GM12801 (cell line): ENCODE measurements around the gene NRF1.

Experiments
- TF ChIP-seq, protein P1 (sequence below): IDR thresholded peaks from one replicate; pipeline ENCODE4 v1.5.1; 2011; ENCODE audit warnings: control low read depth; ENCODE audit not compliant: insufficient read length; ENCODE audit errors: extremely low read depth

The NRF1 gene

DNA sequence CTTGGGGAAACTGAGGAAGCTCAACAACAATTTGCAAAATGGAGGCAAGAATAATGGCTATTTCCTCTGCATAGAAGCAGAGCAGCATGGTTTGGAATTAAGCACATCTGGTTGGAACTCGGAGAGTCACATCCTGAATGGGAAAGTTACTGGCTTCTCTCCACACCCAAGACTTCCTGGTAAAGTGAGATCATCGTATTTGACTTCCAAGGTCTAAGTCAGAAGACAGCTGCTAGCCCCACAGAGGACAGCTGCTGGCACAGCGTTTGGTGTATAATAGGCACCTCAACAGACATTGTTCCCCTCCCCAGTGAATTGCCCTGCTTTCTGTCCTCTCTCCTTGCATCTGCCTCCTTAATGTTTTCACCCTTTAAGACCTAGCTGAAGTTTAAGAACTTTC lies 37.0 kb upstream of the NRF1 start:
- TF ChIP-seq, protein P1, sequence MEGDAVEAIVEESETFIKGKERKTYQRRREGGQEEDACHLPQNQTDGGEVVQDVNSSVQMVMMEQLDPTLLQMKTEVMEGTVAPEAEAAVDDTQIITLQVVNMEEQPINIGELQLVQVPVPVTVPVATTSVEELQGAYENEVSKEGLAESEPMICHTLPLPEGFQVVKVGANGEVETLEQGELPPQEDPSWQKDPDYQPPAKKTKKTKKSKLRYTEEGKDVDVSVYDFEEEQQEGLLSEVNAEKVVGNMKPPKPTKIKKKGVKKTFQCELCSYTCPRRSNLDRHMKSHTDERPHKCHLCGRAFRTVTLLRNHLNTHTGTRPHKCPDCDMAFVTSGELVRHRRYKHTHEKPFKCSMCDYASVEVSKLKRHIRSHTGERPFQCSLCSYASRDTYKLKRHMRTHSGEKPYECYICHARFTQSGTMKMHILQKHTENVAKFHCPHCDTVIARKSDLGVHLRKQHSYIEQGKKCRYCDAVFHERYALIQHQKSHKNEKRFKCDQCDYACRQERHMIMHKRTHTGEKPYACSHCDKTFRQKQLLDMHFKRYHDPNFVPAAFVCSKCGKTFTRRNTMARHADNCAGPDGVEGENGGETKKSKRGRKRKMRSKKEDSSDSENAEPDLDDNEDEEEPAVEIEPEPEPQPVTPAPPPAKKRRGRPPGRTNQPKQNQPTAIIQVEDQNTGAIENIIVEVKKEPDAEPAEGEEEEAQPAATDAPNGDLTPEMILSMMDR = no peak

DNA sequence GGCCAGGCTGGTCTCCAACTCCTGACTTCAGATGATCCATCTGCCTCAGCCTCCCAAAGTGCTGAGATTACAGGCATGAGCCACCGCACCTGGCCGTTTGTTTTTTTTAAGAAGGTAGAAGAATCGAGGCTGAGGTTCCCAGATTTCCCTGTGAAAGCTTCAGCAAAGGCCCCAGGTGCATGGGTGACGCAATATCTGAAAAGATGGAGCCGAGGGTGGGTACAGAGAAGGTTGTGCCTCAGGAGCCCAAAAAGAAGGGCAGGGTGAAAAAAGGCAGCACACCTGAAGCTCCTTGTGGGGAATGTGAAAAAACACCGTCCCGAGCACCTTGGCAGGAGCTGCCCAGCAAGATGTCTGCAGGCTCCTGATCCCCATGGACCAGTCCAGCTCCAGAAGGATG lies 35.8 kb upstream of the NRF1 start:
- TF ChIP-seq, protein P1 = no peak

DNA sequence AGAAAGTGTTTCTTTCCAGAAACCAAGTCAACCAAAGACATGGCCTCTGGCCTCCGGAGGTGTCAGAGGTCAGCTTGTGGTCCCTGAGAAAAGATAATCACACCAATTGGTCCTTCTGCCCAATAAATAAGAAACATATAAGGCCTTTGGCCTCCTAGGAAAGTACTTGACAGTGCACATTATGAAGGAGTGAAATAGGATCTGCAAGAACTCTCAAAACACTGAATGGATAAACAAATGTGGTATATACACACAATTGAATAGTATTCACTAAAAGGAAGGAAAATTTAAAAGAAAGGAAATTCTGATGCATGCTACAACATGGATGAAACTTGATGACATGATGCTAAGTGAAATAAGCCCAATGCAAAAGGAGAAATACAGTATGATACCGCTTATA lies 35.4 kb upstream of the NRF1 start:
- TF ChIP-seq, protein P1 = no peak

DNA sequence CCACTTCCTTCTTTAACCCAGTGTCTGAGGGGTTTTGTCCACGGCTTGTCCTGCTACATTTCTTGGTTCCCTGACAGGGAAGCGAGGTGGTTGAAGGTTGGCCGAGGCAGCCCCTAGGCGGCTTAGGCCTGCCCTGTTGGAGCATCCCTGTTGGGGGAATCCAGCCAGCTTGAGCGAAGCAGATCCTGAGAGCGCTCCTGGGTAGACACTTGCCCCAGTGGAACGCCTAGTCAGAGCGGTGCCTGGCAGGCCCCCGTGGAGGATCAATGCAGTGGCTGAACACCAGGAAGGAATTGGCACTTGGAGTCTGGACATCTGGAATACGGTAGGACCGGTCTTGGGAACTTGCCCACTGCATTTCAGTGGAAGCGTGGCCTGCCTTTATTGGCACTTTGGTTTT lies 32.7 kb upstream of the NRF1 start:
- TF ChIP-seq, protein P1 = no peak

DNA sequence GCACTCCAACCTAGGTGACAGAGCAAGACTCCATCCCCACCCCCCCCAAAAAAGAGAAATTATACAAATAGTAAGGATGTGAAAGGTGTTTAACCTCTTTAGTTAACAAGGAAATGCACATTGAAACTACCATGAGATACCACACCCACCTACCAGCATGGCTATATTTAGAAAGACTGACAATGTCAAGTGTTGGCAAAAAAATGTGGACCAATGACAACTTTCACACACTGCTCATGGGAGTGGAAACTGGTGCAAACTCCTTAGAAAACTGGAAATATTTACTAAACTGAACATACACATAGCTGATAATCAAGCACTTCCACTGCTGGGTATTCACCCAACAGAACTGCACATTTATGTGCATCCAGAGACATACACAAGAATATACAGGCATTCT lies 23.3 kb upstream of the NRF1 start:
- TF ChIP-seq, protein P1 = no peak

DNA sequence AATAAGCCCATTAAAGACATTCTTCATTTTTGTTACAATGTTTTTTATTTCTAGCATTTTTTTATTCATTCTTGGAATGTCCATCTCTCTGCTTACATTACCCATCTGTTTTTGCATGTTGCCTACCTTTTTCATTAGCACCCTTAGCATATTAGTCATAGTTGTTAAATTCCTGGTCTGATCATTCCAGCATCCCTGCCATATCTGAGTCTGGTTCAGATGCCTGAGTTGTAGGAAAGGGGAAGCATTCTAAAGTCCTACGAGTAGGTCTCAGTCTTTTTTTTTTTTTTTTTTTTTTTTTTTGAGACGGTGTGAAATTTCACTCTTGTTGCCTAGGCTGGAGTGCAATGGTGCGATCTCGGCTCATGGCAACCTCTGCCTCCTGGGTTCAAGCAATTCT lies 19.7 kb upstream of the NRF1 start:
- TF ChIP-seq, protein P1 = no peak

DNA sequence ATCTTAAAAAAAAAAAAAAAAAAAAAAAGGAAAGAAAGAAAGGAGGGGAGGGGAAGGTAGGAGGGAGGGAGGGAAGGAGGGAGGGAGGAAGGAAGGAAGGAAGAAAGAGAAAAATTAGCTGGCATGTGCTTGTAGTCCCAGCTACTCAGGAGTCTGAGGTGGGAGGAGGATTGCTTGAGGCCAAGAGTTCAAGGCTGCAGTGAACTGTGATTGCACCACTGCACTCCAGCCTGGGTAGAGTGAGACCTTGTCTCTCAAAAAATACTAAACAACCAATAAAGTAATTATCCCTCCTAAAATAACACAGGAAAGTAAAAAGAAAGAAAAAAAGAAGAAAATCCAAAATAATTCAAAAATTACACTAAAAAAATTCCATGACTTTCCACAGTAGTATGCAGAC lies 13.8 kb upstream of the NRF1 start:
- TF ChIP-seq, protein P1 = no peak

DNA sequence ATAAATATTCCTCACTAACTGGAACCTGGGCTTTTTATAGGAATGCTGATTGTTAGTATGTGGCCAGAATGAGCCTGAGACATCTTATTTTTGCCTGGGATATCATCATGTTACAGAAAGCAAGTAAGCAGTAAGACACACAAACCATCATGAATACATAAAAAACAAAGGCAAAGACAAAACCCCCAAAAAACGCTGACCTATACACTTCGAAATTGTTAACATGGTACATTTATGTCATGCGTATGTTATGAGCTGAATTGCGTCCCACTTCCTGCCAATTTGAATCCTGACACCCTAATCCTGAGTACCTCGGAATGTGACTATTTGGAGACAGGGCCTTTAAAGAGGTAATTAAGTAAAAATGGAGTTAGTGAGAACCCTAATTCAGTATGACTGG lies 12.3 kb upstream of the NRF1 start:
- TF ChIP-seq, protein P1 = no peak
